ENCODE data around the gene PINLYP.

Gene PINLYP

DNA sequence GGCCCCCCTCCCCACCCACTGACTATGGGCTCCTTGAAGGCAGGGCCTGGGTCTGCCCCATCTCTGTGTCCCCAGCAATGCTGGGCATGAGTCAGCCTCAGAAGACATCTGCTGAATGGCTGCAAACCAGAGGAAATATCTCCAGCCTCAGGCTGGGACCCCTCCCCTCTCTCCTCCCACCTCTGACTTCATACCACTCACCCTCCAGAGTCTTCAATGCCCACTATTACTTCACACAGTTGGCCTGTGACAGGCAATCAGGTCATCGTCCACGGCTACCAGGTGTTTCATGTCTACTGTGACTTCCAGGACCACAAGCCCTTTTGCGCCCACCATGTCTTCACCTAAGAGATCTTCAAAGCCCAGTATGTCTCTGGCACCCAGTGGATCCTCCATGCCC, 36.2 kb downstream of the PINLYP start, which contains the start of gene SRRM5:
TSS of gene SRRM5 (plus strand) at position 301 of the 400 bp plus-strand sequence. CDS start at position 335, 34 bp downstream.
- Histone ChIP-seq H3K4me3 (no peak within 1 kb of the TSS), H3K27me3 (ENCODE audit: low read depth) (no peaks in the 10 kb centered on the region), H3K9me3 (no peaks in the 10 kb centered on the region), H3K4me1 (no peaks in the 10 kb centered on the region), H3K36me3 (replicated peaks) (peaks cover 22% of the 10 kb centered on the region)
- no peak for DNase-seq (ENCODE audit: low spot score in 2 of 2)
- in situ Hi-C loops (cut with MboI; ENCODE audit: low sequenced_read_pairs), result no loop called here

DNA sequence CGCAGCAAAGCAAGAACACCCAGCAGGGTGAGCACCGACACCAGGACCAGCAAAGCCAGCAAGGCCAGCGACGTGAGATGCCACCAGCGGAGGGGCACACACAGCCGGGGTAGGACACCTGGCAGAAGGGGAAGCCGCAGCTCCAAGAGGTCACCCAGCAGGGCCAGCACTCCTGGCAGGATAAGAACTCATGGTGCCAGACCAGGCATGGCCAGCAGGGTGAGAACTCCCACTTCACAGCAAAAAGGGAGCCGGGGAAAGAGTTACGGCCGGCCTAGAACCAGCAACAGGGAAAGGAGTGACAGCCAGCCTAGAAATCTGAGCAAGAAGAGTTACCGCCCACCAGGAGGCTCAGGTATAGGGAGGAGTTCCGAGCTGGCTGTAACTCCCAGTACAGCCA, 36.8 kb downstream of the PINLYP start:
- H3K9me3 ChIP-seq, result no peaks in the 10 kb centered on the region
- DNase-seq (ENCODE audit: low spot score in 2 of 2), result no peak
- H3K4me3 ChIP-seq, result no peak overlapping the region
- H3K27me3 ChIP-seq (ENCODE audit: low read depth), result no peaks in the 10 kb centered on the region
- peaks cover 22% of the 10 kb centered on the region for H3K36me3 ChIP-seq (replicated peaks)
- H3K4me1 ChIP-seq, result no peaks in the 10 kb centered on the region
- in situ Hi-C loops (cut with MboI; ENCODE audit: low sequenced_read_pairs), result no loop called here

DNA sequence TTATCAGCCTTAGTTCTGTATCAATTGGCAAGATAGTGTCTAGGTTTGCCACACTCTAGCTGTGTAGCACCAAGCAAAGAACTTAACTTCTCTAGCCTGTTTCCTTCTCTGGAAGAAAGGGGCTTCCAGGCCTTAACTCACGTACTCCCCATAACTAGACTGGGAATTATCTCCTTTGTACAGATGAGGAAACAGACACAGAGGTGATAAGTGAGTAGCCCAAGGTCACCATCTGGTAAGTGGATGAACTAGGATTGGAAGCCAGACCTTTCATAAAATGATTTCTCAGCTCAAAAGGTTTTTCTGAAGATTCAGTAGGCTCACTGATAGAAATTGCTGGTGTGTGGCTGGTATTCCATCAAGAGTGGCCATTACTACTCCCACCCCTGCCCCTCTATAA, 40.7 kb downstream of the PINLYP start:
- Histone ChIP-seq H3K36me3 (replicated peaks) (peaks cover 15% of the 10 kb centered on the region), H3K27me3 (ENCODE audit: low read depth) (no peaks in the 10 kb centered on the region), H3K4me3 (no peak overlapping the region), H3K4me1 (peaks cover 7% of the 10 kb centered on the region), H3K9me3 (no peaks in the 10 kb centered on the region)
- in situ Hi-C loops (cut with MboI; ENCODE audit: low sequenced_read_pairs), result no loop called here
- DNase-seq (ENCODE audit: low spot score in 2 of 2), result no peak

DNA sequence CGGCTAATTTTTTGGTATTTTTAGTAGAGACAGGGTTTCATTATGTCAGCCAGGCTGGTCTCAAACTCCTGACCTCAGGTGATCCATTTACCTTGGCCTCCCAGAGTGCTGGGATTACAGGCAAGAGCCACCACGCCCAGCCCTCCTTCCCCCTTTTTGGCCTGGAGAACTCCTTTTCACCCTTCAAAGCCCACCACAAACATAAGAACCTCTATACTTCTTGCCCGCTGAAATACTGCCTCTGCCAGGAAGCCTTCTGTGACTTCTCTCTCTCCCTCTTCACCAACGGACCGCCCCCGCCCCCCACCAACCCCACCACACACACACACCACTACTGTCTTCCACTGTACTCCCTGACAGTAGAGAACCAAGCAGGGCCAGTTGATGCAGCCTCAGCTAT, 41.4 kb downstream of the PINLYP start:
- Histone ChIP-seq H3K9me3 (no peaks in the 10 kb centered on the region), H3K4me1 (peaks cover 7% of the 10 kb centered on the region), H3K36me3 (replicated peaks) (peaks cover 10% of the 10 kb centered on the region), H3K4me3 (no peak overlapping the region), H3K27me3 (ENCODE audit: low read depth) (no peaks in the 10 kb centered on the region)
- in situ Hi-C loops (cut with MboI; ENCODE audit: low sequenced_read_pairs), result no loop called here
- DNase-seq (ENCODE audit: low spot score in 2 of 2), result no peak

DNA sequence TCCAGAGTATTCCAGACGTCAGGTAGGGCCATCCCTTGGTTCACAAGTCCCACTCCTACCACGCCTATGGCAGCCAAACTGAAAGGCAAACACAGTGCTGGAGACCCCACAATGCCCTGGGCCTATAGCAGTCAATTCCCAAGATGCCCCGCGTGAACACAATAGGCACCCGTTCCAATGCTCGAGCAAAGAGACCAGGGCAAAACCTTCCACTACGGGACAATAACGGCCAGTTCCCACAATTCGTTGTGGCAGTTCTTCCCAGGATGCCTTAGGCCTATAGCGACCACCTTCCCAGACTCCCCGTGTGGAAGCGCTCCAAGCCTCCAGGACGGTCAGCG, 43.3 kb downstream of the PINLYP start:
- Histone ChIP-seq H3K4me3 (peak overlapping the region; percentile 55), H3K27me3 (ENCODE audit: low read depth) (no peaks in the 10 kb centered on the region), H3K36me3 (replicated peaks) (no peaks in the 10 kb centered on the region; the same call in 1 of the 2 replicates), H3K9me3 (no peaks in the 10 kb centered on the region), H3K4me1 (peaks cover 7% of the 10 kb centered on the region)
- in situ Hi-C loops (cut with MboI; ENCODE audit: low sequenced_read_pairs), result no loop called here
- DNase-seq (ENCODE audit: low spot score in 2 of 2), result peak; percentile 77 to 85

DNA sequence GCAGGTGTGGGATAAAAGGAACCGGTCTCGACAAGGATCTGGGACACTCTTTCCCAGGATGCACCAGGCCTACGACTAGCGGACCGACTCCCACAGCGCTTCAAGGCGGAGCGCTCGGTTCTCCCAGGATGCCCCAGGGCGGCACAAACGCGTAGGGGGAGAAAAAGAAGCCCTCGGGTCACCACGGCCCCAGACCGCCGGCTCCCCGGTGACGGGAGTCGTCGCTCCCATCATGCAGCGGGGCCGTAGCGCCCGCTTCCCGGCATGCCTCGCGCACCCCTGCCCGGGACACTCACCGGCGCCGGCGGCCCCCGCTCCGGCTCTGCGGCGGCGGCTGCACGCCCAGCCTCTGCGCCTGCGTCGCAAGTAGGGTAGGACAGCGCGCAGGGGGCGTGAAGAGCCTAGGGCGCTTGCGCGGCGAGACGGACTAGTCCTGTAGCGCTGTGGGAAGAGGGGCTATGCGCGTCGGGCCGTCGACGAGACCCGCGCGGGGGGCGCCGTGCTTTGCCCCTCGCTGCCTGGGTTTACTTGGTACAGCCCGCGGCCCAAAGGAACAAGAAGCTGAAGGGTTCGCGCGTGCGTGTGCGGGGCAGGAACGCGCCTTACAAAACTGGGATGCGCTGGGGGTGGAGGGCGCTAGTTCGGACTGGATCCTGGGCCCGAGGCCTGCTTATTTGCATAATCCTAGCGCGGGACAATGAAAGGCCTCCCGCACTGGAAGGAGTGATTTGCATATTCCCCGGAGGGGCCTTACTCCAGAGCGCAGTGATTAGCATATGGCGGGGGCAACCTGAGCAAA, 43.9 kb downstream of the PINLYP start, which contains the start of gene ZNF428:
TSS of gene ZNF428 (minus strand) at position 368 of the 799 bp plus-strand sequence. CDS start 5,325 bp downstream, outside the sequence.
- in situ Hi-C loops (cut with MboI; ENCODE audit: low sequenced_read_pairs), result no loop called here
- Histone ChIP-seq H3K4me3 (peak within 1 kb of the TSS; percentile 55), H3K27me3 (ENCODE audit: low read depth) (no peaks in the 10 kb centered on the region), H3K9me3 (no peaks in the 10 kb centered on the region), H3K36me3 (replicated peaks) (peaks cover 3% of the 10 kb centered on the region; the same call in 1 of the 2 replicates), H3K4me1 (peaks cover 7% of the 10 kb centered on the region)
- DNase-seq (ENCODE audit: low spot score in 2 of 2), result peak; percentile 97 to 98

DNA sequence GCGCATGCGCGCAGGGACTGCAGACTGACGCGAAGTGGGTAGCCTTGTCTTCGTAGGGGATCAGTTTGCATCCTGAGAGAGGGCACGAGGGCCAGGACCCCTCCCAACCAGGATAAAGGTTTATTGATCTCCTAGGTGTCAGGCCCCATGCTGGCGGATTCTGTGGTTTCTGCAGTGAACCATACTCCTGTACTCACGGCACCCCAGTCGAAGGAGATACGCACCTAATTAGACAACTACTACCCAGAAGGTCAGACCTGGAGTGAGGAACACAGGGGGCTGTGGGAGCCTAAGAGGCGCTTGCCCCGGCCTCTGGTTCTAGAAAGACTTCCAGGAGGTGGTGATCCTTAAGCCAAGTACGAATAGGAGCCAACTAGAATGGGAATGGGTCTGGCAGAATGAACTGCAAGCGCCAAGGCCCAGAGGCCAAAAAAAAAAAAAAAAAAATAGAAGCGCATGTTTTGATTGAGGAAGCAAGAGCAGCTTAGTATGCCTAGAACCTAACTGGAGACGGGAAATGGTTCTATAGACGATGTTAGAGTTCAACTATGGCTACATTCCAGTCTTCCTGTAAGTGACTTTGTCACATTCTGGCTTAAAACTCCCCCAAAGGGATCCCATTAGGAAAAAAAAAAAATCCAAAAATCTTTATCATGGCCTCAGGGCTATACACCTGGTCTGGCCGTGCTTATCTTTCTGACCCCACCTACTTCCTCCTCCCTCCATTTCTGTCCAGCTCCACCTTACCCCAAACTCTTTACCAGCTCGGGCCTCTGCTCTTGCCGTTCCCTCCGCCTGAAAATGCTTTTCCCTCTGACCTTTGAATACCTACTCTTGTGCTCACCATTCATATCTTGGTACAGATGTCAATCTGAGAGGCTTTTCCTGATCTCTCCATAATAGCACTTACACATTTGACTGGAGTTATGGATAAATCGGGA, 44.7 kb downstream of the PINLYP start:
- Histone ChIP-seq H3K36me3 (replicated peaks) (peaks cover 3% of the 10 kb centered on the region; the same call in 1 of the 2 replicates), H3K4me1 (peaks cover 7% of the 10 kb centered on the region), H3K9me3 (no peaks in the 10 kb centered on the region), H3K4me3 (peak overlapping the region; percentile 55), H3K27me3 (ENCODE audit: low read depth) (no peaks in the 10 kb centered on the region)
- in situ Hi-C loops (cut with MboI; ENCODE audit: low sequenced_read_pairs), result no loop called here
- no peak for DNase-seq (ENCODE audit: low spot score in 2 of 2)

DNA sequence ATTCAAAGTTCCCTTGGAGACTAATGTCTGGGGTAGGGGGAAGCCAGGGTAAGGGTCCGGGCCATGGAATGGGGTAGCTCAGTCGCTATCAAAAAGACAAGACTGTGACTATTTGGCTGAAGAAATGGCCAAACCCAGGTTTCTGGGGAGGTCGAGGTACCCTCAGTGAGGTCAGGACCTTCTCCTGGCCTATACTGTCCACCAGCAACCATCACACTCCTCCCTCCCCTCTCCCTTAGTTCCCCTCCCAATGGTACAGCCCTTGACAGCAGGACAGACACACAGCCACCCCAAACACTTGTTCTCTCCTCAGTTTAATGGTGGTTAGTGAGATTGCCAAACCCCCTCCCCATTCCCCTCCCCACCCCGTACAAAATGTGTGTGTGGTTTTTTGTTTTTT, 46.5 kb downstream of the PINLYP start:
- DNase-seq (ENCODE audit: low spot score in 2 of 2), result no peak

DNA sequence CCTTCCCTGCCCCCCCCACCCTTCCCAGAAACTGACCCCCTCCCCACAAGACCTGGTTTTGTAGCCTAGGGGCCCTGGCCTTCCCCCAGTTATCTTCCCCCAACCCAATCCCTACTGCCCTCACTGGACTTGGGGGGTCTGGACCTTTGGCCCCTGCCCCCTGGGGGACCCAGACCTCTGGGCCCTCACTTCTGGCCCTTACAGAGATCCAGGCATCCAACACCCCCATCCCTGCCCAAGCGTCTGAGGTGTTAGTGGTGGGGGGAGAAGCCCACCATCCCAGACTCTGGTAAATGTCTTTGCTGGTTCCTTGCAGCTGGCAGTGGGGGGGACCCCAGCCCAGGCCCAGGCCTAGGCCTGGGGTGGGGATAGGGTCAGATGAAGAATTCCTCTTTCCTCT, 47.4 kb downstream of the PINLYP start:
- Histone ChIP-seq H3K4me1 (peaks cover 7% of the 10 kb centered on the region), H3K9me3 (no peaks in the 10 kb centered on the region), H3K27me3 (ENCODE audit: low read depth) (no peaks in the 10 kb centered on the region), H3K36me3 (replicated peaks) (peaks cover 3% of the 10 kb centered on the region; the same call in 1 of the 2 replicates), H3K4me3 (no peak overlapping the region)
- in situ Hi-C loops (cut with MboI; ENCODE audit: low sequenced_read_pairs), result no loop called here
- no peak for DNase-seq (ENCODE audit: low spot score in 2 of 2)

More for the DNA sequence above, 46.5 kb downstream of the PINLYP start:
- in situ Hi-C loops (cut with MboI; ENCODE audit: low sequenced_read_pairs), result no loop called here
- no peaks in the 10 kb centered on the region for H3K27me3 ChIP-seq (ENCODE audit: low read depth)
- H3K4me1 ChIP-seq, result peaks cover 7% of the 10 kb centered on the region
- peaks cover 3% of the 10 kb centered on the region; the same call in 1 of the 2 replicates for H3K36me3 ChIP-seq (replicated peaks)
- H3K9me3 ChIP-seq, result no peaks in the 10 kb centered on the region
- no peak overlapping the region for H3K4me3 ChIP-seq

DNA sequence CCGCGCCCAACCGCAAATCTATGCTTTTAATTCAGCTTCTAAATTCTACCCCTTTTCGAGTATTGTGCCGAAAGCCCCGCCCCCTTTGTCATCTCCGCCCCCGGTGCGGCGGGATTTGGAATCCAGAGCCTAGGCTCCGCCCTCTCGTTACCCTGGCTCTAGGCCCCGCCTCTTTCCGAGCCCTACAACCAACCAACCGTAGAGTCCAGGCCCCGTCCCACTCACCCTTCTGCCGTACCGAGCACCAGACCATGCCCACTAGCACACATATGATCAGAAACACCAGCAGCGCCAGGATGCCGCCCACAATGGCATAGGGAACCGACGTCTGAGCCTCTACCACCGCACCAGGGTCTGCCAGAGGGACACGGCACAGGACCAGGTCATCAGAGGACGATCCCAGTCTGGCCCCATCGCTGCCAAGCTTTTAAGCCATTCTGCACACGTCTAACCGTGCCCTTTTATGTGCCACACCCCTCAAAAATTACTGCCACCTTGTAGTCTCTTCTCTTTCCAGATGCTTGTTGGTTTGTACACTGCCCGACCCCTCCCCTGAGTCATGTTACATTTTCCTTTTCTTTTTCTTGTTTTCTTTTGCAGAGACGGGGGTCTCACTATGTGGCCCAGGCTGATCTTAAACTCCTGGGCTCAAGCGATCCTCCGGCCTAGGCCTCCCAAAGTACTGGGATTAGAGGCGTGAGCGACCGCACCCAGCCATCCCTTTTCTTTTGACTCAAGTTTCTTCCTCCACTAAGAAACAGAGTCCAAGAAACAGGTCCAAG, 48.5 kb downstream of the PINLYP start:
- no peak overlapping the region for H3K4me3 ChIP-seq
- H3K36me3 ChIP-seq (replicated peaks), result peaks cover 3% of the 10 kb centered on the region; the same call in 1 of the 2 replicates
- no peaks in the 10 kb centered on the region for H3K9me3 ChIP-seq
- in situ Hi-C loops (cut with MboI; ENCODE audit: low sequenced_read_pairs), result no loop called here
- DNase-seq (ENCODE audit: low spot score in 2 of 2), result peak in 1 of 2 experiments; percentile 51
- peaks cover 5% of the 10 kb centered on the region for H3K4me1 ChIP-seq
- no peaks in the 10 kb centered on the region for H3K27me3 ChIP-seq (ENCODE audit: low read depth)

DNA sequence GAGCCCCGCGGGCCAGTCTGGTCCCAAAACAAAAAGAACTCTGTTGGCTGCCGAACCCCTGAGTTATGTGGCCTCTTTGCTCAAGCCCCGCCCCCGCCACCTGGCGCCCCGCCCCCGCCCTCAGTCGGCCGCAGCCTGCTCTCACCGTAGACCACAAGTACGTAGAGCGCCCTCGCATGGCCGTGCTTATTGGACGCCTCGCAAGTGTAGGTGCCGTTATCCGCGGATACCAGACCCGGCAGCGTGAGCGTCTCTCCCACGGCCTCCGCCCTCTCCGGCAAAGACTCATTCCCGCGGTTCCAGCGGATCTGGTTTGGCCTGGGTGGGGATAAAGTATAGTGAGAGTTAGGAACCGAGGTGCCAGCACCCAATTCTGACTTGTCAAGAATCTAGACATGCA, 49.3 kb downstream of the PINLYP start:
- no peaks in the 10 kb centered on the region for H3K9me3 ChIP-seq
- in situ Hi-C loops (cut with MboI; ENCODE audit: low sequenced_read_pairs), result no loop called here

DNA sequence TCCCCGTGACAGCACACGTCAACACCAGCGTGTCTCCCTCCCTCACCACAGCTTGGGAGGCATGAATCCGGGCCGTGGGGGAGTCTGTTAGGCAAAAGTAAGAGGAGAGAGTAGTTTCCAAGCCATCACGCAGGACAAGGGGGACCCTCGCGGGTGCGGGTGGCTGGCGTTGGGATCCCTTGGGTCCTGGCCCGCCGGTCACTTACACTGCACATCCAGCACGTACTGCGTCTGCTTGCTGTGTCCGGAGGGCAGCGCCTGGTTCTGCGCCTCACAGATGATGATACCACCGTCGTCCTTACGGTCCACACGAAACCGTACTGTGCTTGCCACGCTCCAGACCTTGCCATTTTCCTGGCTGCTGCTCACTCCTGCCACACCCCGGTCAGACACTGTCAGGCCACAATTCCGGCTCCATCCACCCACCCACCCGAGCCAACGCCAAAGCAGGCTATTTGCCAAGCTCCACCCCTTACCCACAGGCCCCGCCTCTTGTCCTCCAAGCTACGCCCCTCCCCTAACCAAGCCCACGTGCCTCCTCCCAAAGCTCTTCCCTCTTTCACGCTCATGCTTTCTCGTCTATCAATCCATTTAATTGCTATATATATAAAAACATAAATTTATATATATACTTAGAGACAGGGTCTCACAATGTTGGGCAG, 50.4 kb downstream of the PINLYP start:
- in situ Hi-C loops (cut with MboI; ENCODE audit: low sequenced_read_pairs), result no loop called here
- H3K9me3 ChIP-seq, result no peaks in the 10 kb centered on the region
- DNase-seq (ENCODE audit: low spot score in 2 of 2), result peak in 1 of 2 experiments; percentile 55
- no peak overlapping the region for H3K4me3 ChIP-seq
- H3K36me3 ChIP-seq (replicated peaks), result 0 out of 2 replicates have a peak, but pooled peaks cover 3% of the 10 kb centered on the region
- no peaks in the 10 kb centered on the region for H3K27me3 ChIP-seq (ENCODE audit: low read depth)
- no peaks in the 10 kb centered on the region for H3K4me1 ChIP-seq

More for the DNA sequence above, 49.3 kb downstream of the PINLYP start:
- no peaks in the 10 kb centered on the region for H3K27me3 ChIP-seq (ENCODE audit: low read depth)
- peak in 1 of 2 experiments; percentile 32 for DNase-seq (ENCODE audit: low spot score in 2 of 2)
- H3K4me1 ChIP-seq, result peaks cover 5% of the 10 kb centered on the region
- no peak overlapping the region for H3K4me3 ChIP-seq
- H3K36me3 ChIP-seq (replicated peaks), result 0 out of 2 replicates have a peak, but pooled peaks cover 3% of the 10 kb centered on the region

Data from HAP-1 (cell line).